Activated T-helper 17 cell treated with anti-CD3 and anti-CD28 coated beads, Interleukin-2, amount 50 U/mL, for 72 hours (primary cell): ENCODE data around the gene PRC1. TPM values are rescaled to one million over a fixed set of nuclear protein-coding genes. Genes with fewer than 3 reads are reported as not detected.
A peak's percentile ranks its signal among the peaks of the same experiment; 100 is the strongest.
"Not testable (repeated sequence)": the region's sequence is repeated elsewhere in the genome, so short reads cannot be mapped to it uniquely, and the experiment has no call there.

ENCODE experiments used
- ATAC-seq: fragments of 150-1000 bp; cut with Tn5 transposase; replicated peaks from 2 replicates; pipeline ENCODE4 v1.10.0; 2021; ENCODE audit warnings: mild to moderate bottlenecking, moderate library complexity
- H3K27ac Mint-ChIP-seq: one replicate; pipeline ENCODE4 v1.8.0; 2022; ENCODE audit warnings: mixed read lengths
- H3K27me3 Mint-ChIP-seq: one replicate; pipeline ENCODE4 v1.8.0; 2022; ENCODE audit warnings: mixed read lengths
- H3K36me3 Mint-ChIP-seq: one replicate; pipeline ENCODE4 v1.8.0; 2022; ENCODE audit warnings: low read depth, mild to moderate bottlenecking, mixed read lengths
- H3K4me1 Mint-ChIP-seq: one replicate; pipeline ENCODE4 v1.8.0; 2022; ENCODE audit warnings: mixed read lengths
- H3K4me3 Mint-ChIP-seq: one replicate; pipeline ENCODE4 v1.8.0; 2022; ENCODE audit warnings: mild to moderate bottlenecking, mixed read lengths
- H3K9me3 Mint-ChIP-seq: one replicate; pipeline ENCODE4 v1.8.0; 2022; ENCODE audit warnings: mixed read lengths
- total RNA-seq, 2 donors: library from RNA; stranded (reverse); gene quantifications; one replicate each; pipeline ENCODE4 v1.2.3, GENCODE V29; 2022

PRC1 gene
- total RNA-seq, 2 donors from 2014 or later = 133 to 158 TPM

- Mint-ChIP-seq H3K27me3 (no peaks in the 10 kb centered on the region), H3K4me3 (no peak overlapping the region), H3K36me3 (peaks cover 58% of the 10 kb centered on the region), H3K4me1 (peaks cover 32% of the 10 kb centered on the region), H3K27ac (peak overlapping the region; percentile 65), H3K9me3 (no peaks in the 10 kb centered on the region)
- no peak for ATAC-seq
Measured at GRCh38 chr15:91017716-91018115, 23.4 kb upstream of the PRC1 start.

- Mint-ChIP-seq H3K4me1 (peaks cover 13% of the 10 kb centered on the region), H3K36me3 (peaks cover 90% of the 10 kb centered on the region)
- not testable (repeated sequence) for ATAC-seq, H3K27ac Mint-ChIP-seq, H3K9me3 Mint-ChIP-seq, H3K27me3 Mint-ChIP-seq, H3K4me3 Mint-ChIP-seq
Measured at GRCh38 chr15:91013701-91014100, 19.4 kb upstream of the PRC1 start.

- Mint-ChIP-seq H3K36me3 (peaks cover 95% of the 10 kb centered on the region), H3K27me3 (no peaks in the 10 kb centered on the region), H3K4me3 (no peak overlapping the region), H3K4me1 (no peaks in the 10 kb centered on the region), H3K9me3 (no peaks in the 10 kb centered on the region), H3K27ac (no peak overlapping the region)
- ATAC-seq = no peak
Measured at GRCh38 chr15:91007266-91007665, 12.9 kb upstream of the PRC1 start.

GRCh38 chr15:91001209-91001608, 6.9 kb upstream of the PRC1 start:
- no peak for ATAC-seq
- no peak overlapping the region for H3K4me3 Mint-ChIP-seq
- peaks cover 93% of the 10 kb centered on the region for H3K36me3 Mint-ChIP-seq
- H3K27ac Mint-ChIP-seq = no peak overlapping the region
- H3K27me3 Mint-ChIP-seq = no peaks in the 10 kb centered on the region
- no peaks in the 10 kb centered on the region for H3K9me3 Mint-ChIP-seq
- peaks cover under 1% of the 10 kb centered on the region for H3K4me1 Mint-ChIP-seq

- no peak for ATAC-seq
- no peak overlapping the region for H3K27ac Mint-ChIP-seq
- no peak overlapping the region for H3K4me3 Mint-ChIP-seq
- no peaks in the 10 kb centered on the region for H3K27me3 Mint-ChIP-seq
- peaks cover 3% of the 10 kb centered on the region for H3K4me1 Mint-ChIP-seq
- H3K36me3 Mint-ChIP-seq = peaks cover 74% of the 10 kb centered on the region
- no peaks in the 10 kb centered on the region for H3K9me3 Mint-ChIP-seq
Measured at GRCh38 chr15:90998737-90999136, 4.4 kb upstream of the PRC1 start.

- Mint-ChIP-seq H3K4me3 (peak overlapping the region; percentile 90), H3K4me1 (peaks cover 14% of the 10 kb centered on the region)
- ATAC-seq = peak; percentile 22
Measured at GRCh38 chr15:90994059-90994416, 297 bp downstream of the PRC1 start.

GRCh38 chr15:90991587-90992285, 2.6 kb downstream of the PRC1 start:
- Mint-ChIP-seq H3K9me3 (no peaks in the 10 kb centered on the region), H3K4me1 (peaks cover 25% of the 10 kb centered on the region), H3K27ac (no peak overlapping the region), H3K4me3 (peak overlapping the region; percentile 90), H3K27me3 (no peaks in the 10 kb centered on the region), H3K36me3 (peaks cover 25% of the 10 kb centered on the region)
- no peak for ATAC-seq

More at GRCh38 chr15:90994059-90994416, 297 bp downstream of the PRC1 start:
- Mint-ChIP-seq H3K9me3 (no peaks in the 10 kb centered on the region), H3K36me3 (peaks cover 47% of the 10 kb centered on the region), H3K27ac (peak overlapping the region; percentile 90), H3K27me3 (no peaks in the 10 kb centered on the region)

GRCh38 chr15:90990446-90990845, 3.9 kb downstream of the PRC1 start:
- Mint-ChIP-seq H3K27ac (no peak overlapping the region), H3K9me3 (no peaks in the 10 kb centered on the region), H3K4me1 (peaks cover 21% of the 10 kb centered on the region), H3K4me3 (no peak overlapping the region), H3K36me3 (peaks cover 25% of the 10 kb centered on the region), H3K27me3 (no peaks in the 10 kb centered on the region)
- ATAC-seq = no peak

- Mint-ChIP-seq H3K27ac (no peak overlapping the region), H3K27me3 (no peaks in the 10 kb centered on the region), H3K9me3 (no peaks in the 10 kb centered on the region), H3K4me3 (peak overlapping the region; percentile 6), H3K4me1 (peaks cover 21% of the 10 kb centered on the region), H3K36me3 (peaks cover 30% of the 10 kb centered on the region)
- no peak for ATAC-seq
Measured at GRCh38 chr15:90989040-90989768, 5.1 kb downstream of the PRC1 start.

- no peak for ATAC-seq
- no peaks in the 10 kb centered on the region for H3K27me3 Mint-ChIP-seq
- peak overlapping the region; percentile 6 for H3K4me3 Mint-ChIP-seq
- H3K27ac Mint-ChIP-seq = no peak overlapping the region
- H3K4me1 Mint-ChIP-seq = peaks cover 22% of the 10 kb centered on the region
- H3K9me3 Mint-ChIP-seq = no peaks in the 10 kb centered on the region
- peaks cover 34% of the 10 kb centered on the region for H3K36me3 Mint-ChIP-seq
Measured at GRCh38 chr15:90988296-90988695, 6.0 kb downstream of the PRC1 start.

GRCh38 chr15:90987561-90988141, 6.7 kb downstream of the PRC1 start:
- Mint-ChIP-seq H3K9me3 (no peaks in the 10 kb centered on the region), H3K36me3 (peaks cover 34% of the 10 kb centered on the region), H3K4me1 (peaks cover 24% of the 10 kb centered on the region), H3K27me3 (no peaks in the 10 kb centered on the region), H3K4me3 (no peak overlapping the region), H3K27ac (no peak overlapping the region)
- ATAC-seq = no peak

- Mint-ChIP-seq H3K27ac (no peak overlapping the region), H3K9me3 (no peaks in the 10 kb centered on the region), H3K36me3 (peaks cover 38% of the 10 kb centered on the region), H3K27me3 (no peaks in the 10 kb centered on the region), H3K4me3 (no peak overlapping the region), H3K4me1 (peaks cover 20% of the 10 kb centered on the region)
- ATAC-seq = no peak
Measured at GRCh38 chr15:90986790-90987507, 7.4 kb downstream of the PRC1 start.

- Mint-ChIP-seq H3K36me3 (peaks cover 80% of the 10 kb centered on the region), H3K4me3 (no peak overlapping the region), H3K27me3 (no peaks in the 10 kb centered on the region), H3K4me1 (peaks cover 7% of the 10 kb centered on the region), H3K27ac (no peak overlapping the region), H3K9me3 (no peaks in the 10 kb centered on the region)
- ATAC-seq = peak; percentile 63
Measured at GRCh38 chr15:90982135-90982534, 12.2 kb downstream of the PRC1 start.

- Mint-ChIP-seq H3K36me3 (peaks cover 85% of the 10 kb centered on the region), H3K27ac (peak overlapping the region; percentile 9), H3K4me1 (peaks cover 7% of the 10 kb centered on the region), H3K27me3 (no peaks in the 10 kb centered on the region), H3K4me3 (no peak overlapping the region), H3K9me3 (no peaks in the 10 kb centered on the region)
- no peak for ATAC-seq
Measured at GRCh38 chr15:90981681-90982080, 12.7 kb downstream of the PRC1 start.
